OCI-LY7 (cell line): ENCODE results near the gene RNF146. TPM values are rescaled to one million over a fixed set of nuclear protein-coding genes. Genes with fewer than 3 reads are reported as not detected.
A peak's percentile ranks its signal among the peaks of the same experiment; 100 is the strongest.

Source experiments
- BruUV-seq: library from RNA; stranded (reverse); fragments of 400-500 nt; replicated peaks from 2 replicates; lab custom pipeline; 2021; lab: Mats Ljungman, UMichigan
- CTCF ChIA-PET: fragments of 300-600 bp; sonication (Branson Sonifier 250); formaldehyde crosslinking; loops from one replicate; lab custom pipeline; 2022; ENCODE audit warnings: antibody characterized with exemption; ENCODE audit not compliant: unreplicated experiment; lab: Charles Lee
- POLR2A ChIA-PET: fragments of 300-600 bp; sonication (Branson Sonifier 250); formaldehyde crosslinking; loops from one replicate; lab custom pipeline; 2022; ENCODE audit warnings: antibody characterized with exemption; lab: Charles Lee
- DNase-seq: peaks from one replicate; pipeline ENCODE4 v3.0.0-alpha.2; 2015; ENCODE audit warnings: low spot score
- H2AFZ ChIP-seq: fragments of 200-600 bp; sonication (generic), shearing (Covaris generic); 2 replicates; pipeline ENCODE4 v1.6.1; 2014; ENCODE audit warnings: mild to moderate bottlenecking, antibody characterized with exemption, low read length, moderate library complexity
- H3K27ac ChIP-seq: fragments of 200-600 bp; sonication (generic); 2 replicates; pipeline ENCODE4 v1.5.1; 2014; ENCODE audit warnings: mixed run types, low read depth, mild to moderate bottlenecking, moderate library complexity, low read length, inconsistent platforms; ENCODE audit not compliant: poor library complexity, severe bottlenecking
- H3K36me3 ChIP-seq: fragments of 200-600 bp; sonication (generic); 2 replicates; pipeline ENCODE4 v1.6.1; 2014; ENCODE audit warnings: mild to moderate bottlenecking, antibody characterized with exemption, low read length, moderate library complexity, mixed read lengths; ENCODE audit not compliant: insufficient read depth
- H3K4me1 ChIP-seq: fragments of 200-600 bp; sonication (generic); 2 replicates; pipeline ENCODE4 v1.5.1; 2014; ENCODE audit warnings: mild to moderate bottlenecking, low read length; ENCODE audit not compliant: insufficient read depth, poor library complexity, severe bottlenecking
- H3K4me2 ChIP-seq: fragments of 200-600 bp; sonication (generic); 2 replicates; pipeline ENCODE4 v1.6.1; 2014; ENCODE audit warnings: mild to moderate bottlenecking, low read length
- H3K4me3 ChIP-seq: fragments of 200-600 bp; sonication (generic); 2 replicates; pipeline ENCODE4 v1.5.1; 2014; ENCODE audit warnings: mild to moderate bottlenecking, low read depth, low read length; ENCODE audit not compliant: poor library complexity, severe bottlenecking
- H3K79me2 ChIP-seq: fragments of 200-600 bp; sonication (generic); 2 replicates; pipeline ENCODE4 v1.6.1; 2016; ENCODE audit warnings: low read depth, mild to moderate bottlenecking, low read length, moderate library complexity, mixed read lengths; ENCODE audit not compliant: insufficient read depth
- H3K9me2 ChIP-seq: fragments of 200-600 bp; sonication (generic); 2 replicates; pipeline ENCODE4 v1.6.1; 2016; ENCODE audit warnings: mild to moderate bottlenecking, low read length, mixed read lengths; ENCODE audit not compliant: insufficient read depth
- H3K9me3 ChIP-seq: fragments of 200-600 bp; sonication (generic); 2 replicates; pipeline ENCODE4 v1.6.1; 2014; ENCODE audit warnings: mild to moderate bottlenecking, mixed run types, low read length, mixed read lengths
- H4K20me1 ChIP-seq: fragments of 200-600 bp; sonication (generic); 2 replicates; pipeline ENCODE4 v1.6.1; 2014; ENCODE audit warnings: mild to moderate bottlenecking, antibody characterized with exemption, low read length, moderate library complexity, mixed read lengths; ENCODE audit not compliant: insufficient read depth
- CTCF ChIP-seq: fragments of 200-600 bp; sonication (generic); conservative IDR thresholded peaks from 2 replicates; pipeline ENCODE4 v1.5.1; 2014; ENCODE audit warnings: mild to moderate bottlenecking, antibody characterized with exemption, low read length, moderate library complexity, mixed read lengths
- EZH2phosphoT487 ChIP-seq: fragments of 200-600 bp; sonication (generic); IDR thresholded peaks from 2 replicates; pipeline ENCODE4 v1.6.1; 2018; ENCODE audit warnings: low read depth, borderline replicate concordance, mild to moderate bottlenecking, mixed run types, antibody characterized with exemption, low read length, moderate library complexity, mixed read lengths
- intact Hi-C: fragments of 100-400 bp; cut with micrococcal nuclease; formaldehyde crosslinking; loops from one replicate; pipeline ENCODE4 v1.10.0; 2022; ENCODE audit not compliant: unreplicated experiment
- total RNA-seq, 2 experiments: library from RNA; depleted of rRNA in 1 of 2; stranded (reverse); fragments of >200 nt in 1 of 2; shearing (Covaris generic) in 1 of 2; gene quantifications; 2 replicates each; pipeline ENCODE4 v1.2.3, GENCODE V29; 2014 to 2022

RNF146 gene
- total RNA-seq, 2 experiments from 2014 or later: 11.1 to 26.3 TPM

GRCh38 chr6:127266892-127267645, 405 bp downstream of the RNF146 start:
- peak; percentile 73 for DNase-seq
- H3K9me2 ChIP-seq: no peaks in the 10 kb centered on the region
- H3K9me3 ChIP-seq: no peaks in the 10 kb centered on the region
- ChIA-PET POLR2A (interaction anchor here (0.6 to 2.7 kb wide), 8 partner anchors 27 to 1485 kb away, joined by 3 to 10 read pairs (median 4); partner anchors contain the start of gene ECHDC1), CTCF (interaction anchor here (0.8 kb wide), 1 partner anchor 80 kb away, joined by 4 read pairs; no protein-coding TSS in a partner anchor)
- intact Hi-C loops: loop anchor here (2.0 kb wide), 3 partner anchors 76 to 926 kb away; partner anchors contain the start of genes CENPW and ECHDC1
- peak overlapping the region; percentile 76 for H3K4me3 ChIP-seq
- H2AFZ ChIP-seq: peak overlapping the region; percentile 89
- H3K4me2 ChIP-seq: peak overlapping the region; percentile 93
- no peaks in the 10 kb centered on the region for H3K36me3 ChIP-seq
- H3K79me2 ChIP-seq: peaks cover 46% of the 10 kb centered on the region
- TF ChIP-seq EZH2phosphoT487 (no peak), CTCF (no peak)
- BruUV-seq: no TSS peak
- H3K27ac ChIP-seq: peak overlapping the region; percentile 95
- H4K20me1 ChIP-seq: peaks cover 6% of the 10 kb centered on the region; the same call in 1 of the 2 replicates
- peaks cover 19% of the 10 kb centered on the region for H3K4me1 ChIP-seq

GRCh38 chr6:127267646-127268625, 1.3 kb downstream of the RNF146 start:
- ChIA-PET CTCF (no interaction called here), POLR2A (interaction anchor here (1.4 to 2.7 kb wide), 2 partner anchors 74 to 76 kb away, joined by 8 to 10 read pairs; partner anchors contain the start of gene ECHDC1)
- Histone ChIP-seq H3K4me2 (peak overlapping the region; percentile 93), H3K79me2 (peaks cover 46% of the 10 kb centered on the region), H3K9me3 (no peaks in the 10 kb centered on the region), H3K9me2 (no peaks in the 10 kb centered on the region), H4K20me1 (peaks cover 6% of the 10 kb centered on the region; the same call in 1 of the 2 replicates), H3K4me3 (peak overlapping the region; percentile 76), H3K4me1 (peaks cover 19% of the 10 kb centered on the region), H3K27ac (peak overlapping the region; percentile 95), H3K36me3 (no peaks in the 10 kb centered on the region), H2AFZ (peak overlapping the region; percentile 89)
- intact Hi-C loops: loop anchor here (2.0 kb wide), 3 partner anchors 75 to 927 kb away; partner anchors contain the start of genes CENPW and ECHDC1
- no peak for TF ChIP-seq CTCF
- TF ChIP-seq EZH2phosphoT487: no peak
- DNase-seq: peak; percentile 25
- TSS peak; percentile 60 for BruUV-seq
